ENCODE results near the gene ACD.

GRCh38 chr16:67667817-67668494 is 7.9 kb upstream of the ACD start:
- TF ChIP-seq CTCF (IDR thresholded peaks at IDR 0.05; ENCODE audit: low read length) (peak; percentile 78), EZH2 (IDR thresholded peaks at IDR 0.05; ENCODE audit: borderline replicate concordance, low read length) (no peak)
